ENCODE data around the gene ADCY4. TPM values are rescaled to one million over a fixed set of nuclear protein-coding genes. Genes with fewer than 3 reads are reported as not detected.

ADCY4 gene
- polyA plus RNA-seq, 3 donors, result 0.69 to 11.9 (median 0.70) TPM

DNA sequence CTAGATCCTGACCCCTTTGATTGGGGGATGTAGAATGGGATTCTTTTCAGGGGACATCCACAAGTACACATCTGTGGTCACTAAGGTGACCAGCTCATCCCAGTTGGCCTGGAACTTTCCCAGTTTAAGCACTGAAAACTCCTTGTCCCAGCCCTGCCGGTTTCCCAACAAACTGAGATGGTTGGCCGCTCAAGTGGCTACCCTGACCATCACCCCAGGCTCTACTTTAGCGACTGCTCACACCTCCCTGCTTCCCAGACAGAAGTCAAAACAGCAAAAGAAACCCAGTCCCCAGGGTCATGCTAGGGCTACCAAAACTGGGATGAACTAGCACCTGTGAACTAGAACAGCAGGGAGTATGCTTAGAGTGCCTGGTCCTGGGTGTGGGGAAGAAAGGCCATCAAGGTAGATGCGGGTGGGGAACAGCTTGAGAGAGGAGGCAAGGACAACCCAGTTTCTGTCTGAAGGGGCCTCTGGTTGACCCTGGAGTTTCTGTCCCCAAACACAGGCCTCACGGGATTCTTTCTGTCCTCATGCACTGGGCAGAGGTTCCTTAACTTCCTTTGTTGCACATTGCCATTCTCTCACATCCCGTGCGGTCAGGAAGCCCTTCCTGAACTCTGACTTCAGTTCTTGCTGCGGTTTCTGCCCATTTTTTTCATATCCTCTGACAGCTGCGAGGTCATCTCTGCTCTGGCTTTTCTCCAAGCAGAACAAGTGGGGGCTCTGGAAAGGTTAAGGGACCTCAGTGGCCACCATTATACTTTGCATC, 21.9 kb downstream of the ADCY4 start:
- peaks cover 86% of the 10 kb centered on the region for H3K4me1 Mint-ChIP-seq
- Histone ChIP-seq H3K36me3 (replicated peaks in 1 of 2; ENCODE audit: control insufficient read depth in 1 of 2, insufficient read depth in 2 of 2, low read length in 2 of 2) (peaks cover 3 to 13% of the 10 kb centered on the region in 2 donors), H3K9me3 (replicated peaks in 1 of 2; ENCODE audit: control insufficient read depth in 1 of 2, insufficient read depth in 1 of 2, low read length in 2 of 2) (no peaks in the 10 kb centered on the region), H2AFZ (ENCODE audit: insufficient read depth, low read depth, low read length, poor library complexity, severe bottlenecking) (no peak overlapping the region), H4K20me1 (ENCODE audit: insufficient read depth, low read length) (peaks cover 34% of the 10 kb centered on the region), H3K4me2 (replicated peaks; ENCODE audit: extremely low read depth, low read length, poor library complexity, severe bottlenecking) (peak overlapping the region; percentile 93), H3K27ac (ENCODE audit: low read depth in 1 of 2, low read length in 2 of 2) (peak overlapping the region; percentile 85 to 89), H3K79me2 (ENCODE audit: insufficient read depth, low read length) (peaks cover 72% of the 10 kb centered on the region), H3K9ac (ENCODE audit: insufficient read depth, low read length, poor library complexity, severe bottlenecking) (peak overlapping the region; percentile 67), H3K4me1 (ENCODE audit: control insufficient read depth in 1 of 2, insufficient read depth in 2 of 2, low read length in 2 of 2) (peaks cover 92 to 100% of the 10 kb centered on the region in 2 donors), H3K4me3 (replicated peaks in 1 of 3; ENCODE audit: low read depth in 2 of 3, low read length in 3 of 3) (peak overlapping the region; percentile 51 to 84 (median 57)), H3K27me3 (ENCODE audit: control insufficient read depth in 2 of 2, insufficient read depth in 2 of 2, low read length in 2 of 2) (no peaks in the 10 kb centered on the region)
- H3K36me3 Mint-ChIP-seq, result peaks cover 37 to 46% of the 10 kb centered on the region in 2 donors
- H3K4me3 Mint-ChIP-seq, result peak overlapping the region; percentile 81 to 95
- intact Hi-C loops (cut with micrococcal nuclease), result loop anchor here in 1 of 2 donors (5.0 kb wide), 2 partner anchors 36 to 81 kb away; partner anchors contain the start of genes GMPR2 and NEDD8
- H3K27ac Mint-ChIP-seq, result peak overlapping the region; percentile 95 to 99 (median 98)
- no peaks in the 10 kb centered on the region for H3K27me3 Mint-ChIP-seq (ENCODE audit: low read depth in 3 of 3)
- DNase-seq, result peak; percentile 80 to 92 (median 88)
- TF ChIP-seq, protein P1, sequence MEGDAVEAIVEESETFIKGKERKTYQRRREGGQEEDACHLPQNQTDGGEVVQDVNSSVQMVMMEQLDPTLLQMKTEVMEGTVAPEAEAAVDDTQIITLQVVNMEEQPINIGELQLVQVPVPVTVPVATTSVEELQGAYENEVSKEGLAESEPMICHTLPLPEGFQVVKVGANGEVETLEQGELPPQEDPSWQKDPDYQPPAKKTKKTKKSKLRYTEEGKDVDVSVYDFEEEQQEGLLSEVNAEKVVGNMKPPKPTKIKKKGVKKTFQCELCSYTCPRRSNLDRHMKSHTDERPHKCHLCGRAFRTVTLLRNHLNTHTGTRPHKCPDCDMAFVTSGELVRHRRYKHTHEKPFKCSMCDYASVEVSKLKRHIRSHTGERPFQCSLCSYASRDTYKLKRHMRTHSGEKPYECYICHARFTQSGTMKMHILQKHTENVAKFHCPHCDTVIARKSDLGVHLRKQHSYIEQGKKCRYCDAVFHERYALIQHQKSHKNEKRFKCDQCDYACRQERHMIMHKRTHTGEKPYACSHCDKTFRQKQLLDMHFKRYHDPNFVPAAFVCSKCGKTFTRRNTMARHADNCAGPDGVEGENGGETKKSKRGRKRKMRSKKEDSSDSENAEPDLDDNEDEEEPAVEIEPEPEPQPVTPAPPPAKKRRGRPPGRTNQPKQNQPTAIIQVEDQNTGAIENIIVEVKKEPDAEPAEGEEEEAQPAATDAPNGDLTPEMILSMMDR (IDR thresholded peaks at IDR 0.05), result no peak
- peaks cover 0 to 2% (median 0%) of the 10 kb centered on the region in 7 donors for H3K9me3 Mint-ChIP-seq
- 20% methylated on average over 4 of the region's 9 CpGs for WGBS (ENCODE audit: insufficient coverage)

DNA sequence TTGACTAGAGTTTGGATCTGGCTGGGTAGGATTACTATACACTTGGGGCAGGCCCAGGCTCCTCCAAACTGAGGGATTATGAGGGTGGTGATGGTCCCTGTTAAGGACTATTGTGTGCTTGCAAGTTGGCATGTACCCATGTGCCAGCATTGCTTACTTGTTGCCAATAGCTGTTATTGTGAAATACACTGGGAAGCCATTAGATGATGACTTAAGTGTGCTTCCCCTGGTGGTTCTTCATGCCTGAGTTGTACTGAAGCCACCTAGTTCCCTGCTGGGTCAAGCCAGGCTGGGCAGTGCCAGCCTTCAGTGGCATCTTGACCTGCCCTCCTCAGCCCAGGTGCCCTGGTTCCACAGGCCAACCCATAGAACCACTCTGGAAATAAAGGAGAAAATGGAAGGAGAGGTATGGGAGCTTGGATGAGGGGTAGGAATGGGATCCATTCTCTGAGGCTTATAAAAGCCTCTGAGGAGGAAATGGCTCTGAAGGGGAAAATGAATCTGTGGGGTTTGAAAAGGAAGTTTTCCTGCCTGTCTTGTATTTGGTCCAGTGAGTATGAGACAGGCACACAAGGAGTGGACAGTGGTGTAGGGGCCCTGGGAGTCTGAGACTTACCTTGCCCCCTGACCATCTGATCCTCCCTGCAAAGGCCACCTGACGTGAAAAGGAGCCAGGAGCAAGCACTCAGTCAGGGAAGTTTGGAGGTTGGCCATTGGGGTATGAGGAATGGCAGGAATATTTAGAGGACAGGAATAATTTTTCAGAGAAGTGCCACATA, 22.8 kb downstream of the ADCY4 start:
- Mint-ChIP-seq H3K9me3 (peaks cover 0 to 2% (median 0%) of the 10 kb centered on the region in 7 donors), H3K27me3 (ENCODE audit: low read depth in 3 of 3) (no peaks in the 10 kb centered on the region), H3K27ac (peak overlapping the region; percentile 95 to 99 (median 98)), H3K4me1 (peaks cover 85% of the 10 kb centered on the region), H3K4me3 (peak overlapping the region; percentile 81 to 95), H3K36me3 (peaks cover 37 to 47% of the 10 kb centered on the region in 2 donors)
- Histone ChIP-seq H3K79me2 (ENCODE audit: insufficient read depth, low read length) (peaks cover 81% of the 10 kb centered on the region), H4K20me1 (ENCODE audit: insufficient read depth, low read length) (peaks cover 41% of the 10 kb centered on the region), H3K9ac (ENCODE audit: insufficient read depth, low read length, poor library complexity, severe bottlenecking) (peak overlapping the region; percentile 67), H3K27ac (ENCODE audit: low read depth in 1 of 2, low read length in 2 of 2) (peak overlapping the region; percentile 85 to 89), H3K27me3 (ENCODE audit: control insufficient read depth in 2 of 2, insufficient read depth in 2 of 2, low read length in 2 of 2) (no peaks in the 10 kb centered on the region), H3K4me3 (replicated peaks in 1 of 3; ENCODE audit: low read depth in 2 of 3, low read length in 3 of 3) (peak overlapping the region; percentile 51 to 84 (median 57)), H2AFZ (ENCODE audit: insufficient read depth, low read depth, low read length, poor library complexity, severe bottlenecking) (peak overlapping the region; percentile 80), H3K4me2 (replicated peaks; ENCODE audit: extremely low read depth, low read length, poor library complexity, severe bottlenecking) (peak overlapping the region; percentile 93), H3K36me3 (replicated peaks in 1 of 2; ENCODE audit: control insufficient read depth in 1 of 2, insufficient read depth in 2 of 2, low read length in 2 of 2) (peaks cover 12 to 22% of the 10 kb centered on the region in 2 donors), H3K4me1 (ENCODE audit: control insufficient read depth in 1 of 2, insufficient read depth in 2 of 2, low read length in 2 of 2) (peaks cover 87 to 96% of the 10 kb centered on the region in 2 donors), H3K9me3 (replicated peaks in 1 of 2; ENCODE audit: control insufficient read depth in 1 of 2, insufficient read depth in 1 of 2, low read length in 2 of 2) (no peaks in the 10 kb centered on the region)
- intact Hi-C loops (cut with micrococcal nuclease), result loop anchor here in 1 of 2 donors (5.0 kb wide), 2 partner anchors 35 to 80 kb away; partner anchors contain the start of genes GMPR2 and NEDD8
- peak; percentile 65 to 90 (median 88) for DNase-seq
- WGBS (ENCODE audit: insufficient coverage), result no CpG with 5 or more reads among the region's 1 CpG
- TF ChIP-seq, protein P1 (IDR thresholded peaks at IDR 0.05), result no peak

Measured in CD14-positive monocyte (primary cell).